Measurements from ENCODE around the gene SNAI1.
A peak's percentile ranks its signal among the peaks of the same experiment; 100 is the strongest.
"Not testable (repeated sequence)": the region's sequence is repeated elsewhere in the genome, so short reads cannot be mapped to it uniquely, and the experiment has no call there.

Gene SNAI1

GRCh38 chr20:49995586-49995985 lies 12.8 kb downstream of the SNAI1 start:
- no peak for TF ChIP-seq CTCF (IDR thresholded peaks at IDR 0.05; ENCODE audit: insufficient read depth, low read depth, low read length, missing control alignments)
- H3K4me3 ChIP-seq (ENCODE audit: low read length) = no peak overlapping the region
- no peak for DNase-seq (ENCODE audit: low read depth)

- not testable (repeated sequence) for H3K4me3 ChIP-seq (ENCODE audit: low read length); DNase-seq (ENCODE audit: low read depth)
These were observed 15.9 kb downstream of the SNAI1 start for GRCh38 chr20:49998478-49999188.

- H3K4me3 ChIP-seq (ENCODE audit: low read length) = no peak overlapping the region
- TF ChIP-seq CTCF (IDR thresholded peaks at IDR 0.05; ENCODE audit: insufficient read depth, low read depth, low read length, missing control alignments) = no peak
- DNase-seq (ENCODE audit: low read depth) = no peak
These were observed 16.5 kb downstream of the SNAI1 start for GRCh38 chr20:49999329-49999728.

- not testable (repeated sequence) for H3K4me3 ChIP-seq (ENCODE audit: low read length); DNase-seq (ENCODE audit: low read depth)
These were observed 17.9 kb downstream of the SNAI1 start for GRCh38 chr20:50000548-50001222.

- no peak for DNase-seq (ENCODE audit: low read depth)
- TF ChIP-seq CTCF (IDR thresholded peaks at IDR 0.05; ENCODE audit: insufficient read depth, low read depth, low read length, missing control alignments) = no peak
These were observed 19.1 kb downstream of the SNAI1 start for GRCh38 chr20:50001784-50002311.

GRCh38 chr20:50003253-50003656 lies 20.5 kb downstream of the SNAI1 start:
- peak; percentile 95 for DNase-seq (ENCODE audit: low read depth)
- TF ChIP-seq CTCF (IDR thresholded peaks at IDR 0.05; ENCODE audit: insufficient read depth, low read depth, low read length, missing control alignments) = no peak
- no peak overlapping the region for H3K4me3 ChIP-seq (ENCODE audit: low read length)

More at GRCh38 chr20:50001784-50002311, 19.1 kb downstream of the SNAI1 start:
- no peak overlapping the region for H3K4me3 ChIP-seq (ENCODE audit: low read length)

- H3K4me3 ChIP-seq (ENCODE audit: low read length) = no peak overlapping the region
- TF ChIP-seq CTCF (IDR thresholded peaks at IDR 0.05; ENCODE audit: insufficient read depth, low read depth, low read length, missing control alignments) = no peak
These were observed 21.4 kb downstream of the SNAI1 start for GRCh38 chr20:50004229-50004628.

More at GRCh38 chr20:50004229-50004628, 21.4 kb downstream of the SNAI1 start:
- no peak for DNase-seq (ENCODE audit: low read depth)
